IPS-NIHi11 (cell line): Measurements from ENCODE around the gene TNFRSF13B.
"Not testable (repeated sequence)": the region's sequence is repeated elsewhere in the genome, so short reads cannot be mapped to it uniquely, and the experiment has no call there.

Source experiments
- DNase-seq: peaks from one replicate; pipeline ENCODE4 v3.0.0; 2012; ENCODE audit warnings: mixed read lengths, low spot score

TNFRSF13B gene

GRCh38 chr17:16987066-16987829, 15.3 kb upstream of the TNFRSF13B start:
- DNase-seq, result no peak

DNA sequence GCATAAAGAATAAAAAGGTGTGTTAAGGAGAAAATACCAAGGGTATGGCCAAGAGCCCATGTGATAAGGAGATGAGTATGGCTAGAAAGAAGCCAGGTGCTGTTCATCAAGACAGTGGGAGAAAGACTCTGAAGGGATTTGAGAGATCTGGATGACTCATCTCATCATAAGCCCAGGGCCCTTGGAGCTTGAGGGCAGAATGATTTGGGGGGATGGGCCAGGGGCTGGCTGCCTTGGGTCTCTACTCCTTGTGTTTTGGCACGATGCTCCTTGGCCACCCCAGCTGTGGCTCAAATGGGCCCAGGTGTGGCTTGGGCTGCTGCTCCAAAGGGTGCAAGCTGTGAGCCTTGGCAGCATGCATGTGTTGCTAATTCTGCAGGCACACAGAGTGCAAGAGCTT, 14.5 kb upstream of the TNFRSF13B start:
- DNase-seq, result no peak

DNA sequence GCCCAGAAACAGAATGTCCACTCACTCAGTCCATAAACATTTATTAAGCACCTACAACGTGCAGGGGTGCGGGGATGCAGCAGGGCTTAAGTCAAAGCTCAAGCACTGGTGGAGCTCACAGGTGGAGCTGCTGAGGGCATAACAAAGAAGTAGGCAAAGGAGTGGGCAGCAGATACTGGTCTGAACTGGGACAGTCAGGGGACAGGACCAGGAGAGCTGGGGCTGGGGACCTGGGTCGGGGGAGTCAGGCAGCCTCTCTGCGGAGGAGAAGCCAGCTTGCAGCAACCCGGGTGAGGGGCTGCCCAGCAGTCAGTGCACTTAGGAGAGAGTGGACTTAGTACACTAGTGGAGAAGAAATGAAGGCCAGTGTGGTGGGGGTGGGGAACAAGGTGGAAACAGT, 10.0 kb upstream of the TNFRSF13B start:
- no peak for DNase-seq

DNA sequence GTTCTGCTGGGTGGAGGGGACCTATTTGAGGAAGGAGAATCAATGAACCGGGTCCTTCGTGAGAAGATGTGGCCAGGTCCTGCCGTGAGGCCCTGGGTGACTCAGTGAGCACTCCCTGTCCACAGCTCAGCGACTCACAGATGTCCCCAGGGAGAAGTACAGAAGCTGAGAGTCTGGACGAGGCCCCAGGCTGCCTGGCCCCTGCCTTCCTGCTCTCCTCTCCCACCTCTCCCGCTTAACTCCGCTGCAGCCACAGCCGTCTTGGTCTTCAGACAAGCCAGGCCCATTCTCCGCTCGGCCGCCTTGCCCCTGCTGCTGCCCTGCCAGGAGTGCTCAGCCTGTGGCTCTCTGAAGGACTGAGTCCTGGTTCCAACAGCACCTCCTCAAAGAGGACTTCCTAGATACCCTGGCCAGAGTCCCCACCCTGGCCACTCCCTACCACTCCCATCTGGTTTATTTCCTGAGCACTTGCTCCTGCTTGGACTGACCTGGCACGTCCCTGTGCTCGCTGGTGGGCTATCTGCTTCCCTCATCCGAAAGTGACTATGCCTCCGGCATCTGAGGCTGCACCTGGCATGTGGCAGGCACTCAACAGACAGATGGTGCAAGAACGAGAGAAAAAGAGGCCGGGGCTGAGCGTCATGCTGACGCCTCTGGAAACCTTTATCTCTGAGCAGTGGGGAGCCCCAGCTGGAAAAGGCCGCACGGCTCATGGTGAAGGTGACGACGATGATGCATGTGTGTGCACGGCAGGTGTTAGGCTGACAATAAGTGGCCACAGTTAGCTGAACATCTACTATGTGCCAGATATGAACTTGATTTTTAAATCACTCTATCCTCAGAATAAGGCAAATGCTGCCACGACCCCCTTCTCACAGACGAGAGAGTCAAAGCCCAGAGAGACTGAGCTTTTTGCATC, 9.2 kb upstream of the TNFRSF13B start:
- DNase-seq, result no peak

GRCh38 chr17:16980061-16980460, 8.1 kb upstream of the TNFRSF13B start:
- DNase-seq, result no peak

DNA sequence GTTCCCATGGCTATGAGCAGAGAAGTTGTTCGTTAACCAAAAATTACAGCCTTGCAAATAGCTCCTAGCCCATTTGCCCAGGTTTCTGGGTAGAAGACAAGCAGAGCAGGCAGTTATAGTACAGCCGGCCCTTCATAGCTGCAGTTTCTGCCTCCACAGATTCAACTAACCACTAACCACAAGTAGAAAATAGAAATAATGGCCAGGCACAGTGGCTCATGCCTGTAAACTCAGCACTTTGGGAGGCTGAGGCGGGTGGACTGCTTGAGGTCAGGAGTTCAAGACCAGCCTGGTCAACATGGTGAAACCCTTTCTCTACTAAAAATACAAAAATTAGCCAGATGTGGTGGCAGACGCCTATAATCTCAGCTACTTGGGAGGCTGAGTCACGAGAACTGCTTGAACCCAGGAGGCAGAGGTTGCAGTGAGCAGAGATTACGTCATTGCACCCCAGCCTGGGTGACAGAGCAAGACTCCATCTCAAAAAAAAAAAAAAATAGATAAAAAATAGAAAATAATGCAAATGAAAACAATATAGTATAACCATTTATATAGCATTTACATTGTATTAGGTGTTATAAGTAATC, 7.4 kb upstream of the TNFRSF13B start:
- not testable (repeated sequence) for DNase-seq

DNA sequence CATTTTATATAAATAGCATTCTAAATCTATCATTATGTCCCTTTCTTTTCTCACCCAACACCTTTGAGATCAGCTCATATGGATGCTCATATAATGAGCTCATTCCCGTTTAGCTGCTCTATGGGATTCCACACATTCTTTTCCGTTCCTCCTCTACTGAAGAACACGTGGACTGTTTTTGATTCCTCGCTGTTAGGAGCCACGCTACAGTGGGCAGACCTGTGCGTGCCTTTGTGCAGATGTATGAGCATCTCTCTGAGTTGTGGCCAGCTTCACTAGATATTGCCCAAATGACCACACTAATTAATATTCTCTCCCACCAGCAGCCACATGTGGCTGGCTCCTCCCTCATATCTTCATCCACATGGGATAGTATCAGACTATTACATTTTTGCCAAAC, 6.0 kb upstream of the TNFRSF13B start:
- peak; percentile 8 for DNase-seq

GRCh38 chr17:16976725-16977550, 5.0 kb upstream of the TNFRSF13B start:
- no peak for DNase-seq

GRCh38 chr17:16975744-16976625, 4.1 kb upstream of the TNFRSF13B start:
- DNase-seq, result no peak

GRCh38 chr17:16975277-16975651, 3.3 kb upstream of the TNFRSF13B start:
- DNase-seq, result no peak

DNA sequence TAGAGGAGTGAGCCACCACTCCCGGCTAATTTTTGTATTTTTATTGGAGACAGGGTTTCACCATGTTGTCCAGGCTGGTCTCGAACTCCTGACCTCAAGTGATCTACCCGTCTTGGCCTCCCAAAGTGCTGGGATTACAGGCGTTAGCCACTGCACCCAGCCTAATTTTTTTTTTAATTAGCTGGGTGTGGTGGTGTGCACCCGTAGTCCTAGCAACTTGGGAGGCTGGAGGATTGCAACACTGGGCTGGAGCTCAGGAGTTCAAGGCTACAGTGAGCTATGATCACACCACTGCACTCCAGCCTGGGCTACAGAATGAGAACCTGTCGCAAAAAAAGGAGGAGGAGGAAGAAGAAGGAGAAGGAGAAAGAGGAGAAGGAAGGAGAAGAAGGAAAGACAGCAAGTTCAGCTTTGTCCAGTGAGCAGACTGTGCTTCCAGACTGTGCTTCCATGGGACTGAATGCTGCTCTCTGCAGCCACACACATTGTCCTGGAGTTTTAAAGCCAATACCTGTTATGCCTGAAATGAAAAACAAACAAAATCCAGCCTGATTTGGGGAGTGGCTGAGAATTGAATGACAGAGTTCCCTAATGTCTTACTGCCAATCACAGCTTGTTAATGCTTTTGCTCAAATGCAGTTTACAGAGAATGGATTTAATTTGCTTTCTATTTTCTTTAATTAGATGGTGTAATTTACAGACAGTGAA, 2.8 kb upstream of the TNFRSF13B start:
- no peak for DNase-seq

GRCh38 chr17:16973760-16974540, 2.0 kb upstream of the TNFRSF13B start:
- DNase-seq, result no peak

DNA sequence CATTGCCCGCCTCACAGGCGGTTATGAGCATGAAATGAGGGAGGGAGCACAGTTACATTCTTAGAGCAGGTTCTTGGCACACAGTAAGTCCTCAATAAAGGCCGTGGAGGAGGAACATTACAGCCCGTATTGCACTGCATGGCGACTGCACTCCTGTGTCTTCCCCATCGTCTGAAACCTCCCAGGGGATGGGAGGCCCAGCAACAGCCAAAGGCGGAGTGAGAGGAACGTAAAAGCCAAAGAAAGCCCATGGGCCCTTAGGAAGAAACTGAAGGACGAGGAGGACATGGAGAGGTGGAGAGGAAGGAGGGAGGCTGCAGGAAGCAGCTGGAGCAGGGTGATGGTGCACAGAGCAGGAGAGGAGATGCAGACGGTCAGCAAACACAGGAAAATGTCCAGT, 1.1 kb upstream of the TNFRSF13B start:
- not testable (repeated sequence) for DNase-seq

GRCh38 chr17:16972346-16972745, 428 bp upstream of the TNFRSF13B start:
- DNase-seq, result no peak

GRCh38 chr17:16969931-16970906, 1.7 kb downstream of the TNFRSF13B start:
- DNase-seq, result no peak

- DNase-seq, result no peak
These were observed 3.1 kb downstream of the TNFRSF13B start for GRCh38 chr17:16968786-16969185.

- no peak for DNase-seq
These were observed 9.1 kb downstream of the TNFRSF13B start for GRCh38 chr17:16962804-16963203.

DNA sequence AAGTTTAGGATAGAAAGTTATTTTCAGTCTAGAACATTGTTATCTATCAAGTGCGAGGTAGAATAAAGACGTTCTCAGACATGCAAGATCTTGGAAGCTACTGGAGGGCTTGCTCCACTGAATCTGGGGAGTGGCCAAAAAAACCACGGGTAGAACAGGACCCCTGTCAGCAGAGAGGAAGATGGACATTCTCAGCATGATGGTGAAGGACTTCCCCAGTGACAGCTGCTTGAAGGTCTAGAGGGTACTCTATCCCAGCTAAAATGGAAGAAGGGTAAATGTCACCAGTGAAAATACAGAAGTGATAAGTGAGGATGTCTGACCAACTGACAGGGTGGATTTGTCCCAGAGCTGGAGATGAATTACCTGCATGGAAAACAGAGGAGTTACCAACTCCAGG, 10.1 kb downstream of the TNFRSF13B start:
- no peak for DNase-seq
